H9 (cell line): ENCODE data around the gene RHOJ. TPM values are rescaled to one million over a fixed set of nuclear protein-coding genes. Genes with fewer than 3 reads are reported as not detected.

Source experiments
- DNase-seq: peaks from one replicate; pipeline ENCODE4 v3.0.0-alpha.2; 2017
- H2AFZ ChIP-seq: one replicate; pipeline ENCODE4 v1.6.1; 2013; ENCODE audit warnings: mild to moderate bottlenecking, low read length, control low read depth, moderate library complexity
- H2AK5ac ChIP-seq: 2 replicates; pipeline ENCODE4 v1.6.1; 2013; ENCODE audit warnings: low read length, control low read depth, mixed read lengths; ENCODE audit not compliant: insufficient read length
- H2BK120ac ChIP-seq: one replicate; pipeline ENCODE4 v1.6.1; 2013; ENCODE audit warnings: low read depth, mild to moderate bottlenecking, low read length, control low read depth, inconsistent platforms; ENCODE audit not compliant: poor library complexity, severe bottlenecking
- H2BK12ac ChIP-seq: 2 replicates; pipeline ENCODE4 v1.6.1; 2013; ENCODE audit warnings: low read length, control low read depth, mixed read lengths, low read depth; ENCODE audit not compliant: insufficient read length
- H2BK15ac ChIP-seq: 2 replicates; pipeline ENCODE4 v1.6.1; 2013; ENCODE audit warnings: low read depth, low read length, control low read depth
- H2BK20ac ChIP-seq: one replicate; pipeline ENCODE4 v1.6.1; 2013; ENCODE audit warnings: low read depth, mild to moderate bottlenecking, low read length, control low read depth, inconsistent platforms; ENCODE audit not compliant: poor library complexity, severe bottlenecking
- H2BK5ac ChIP-seq: 2 replicates; pipeline ENCODE4 v1.6.1; 2013; ENCODE audit warnings: low read length, control low read depth, mixed read lengths; ENCODE audit not compliant: insufficient read length
- H3K14ac ChIP-seq: 2 replicates; pipeline ENCODE4 v1.6.1; 2013; ENCODE audit warnings: low read length, control low read depth; ENCODE audit not compliant: insufficient read depth
- H3K18ac ChIP-seq: 2 replicates; pipeline ENCODE4 v1.6.1; 2013; ENCODE audit warnings: low read depth, mild to moderate bottlenecking, mixed read lengths, low read length, control low read depth; ENCODE audit not compliant: insufficient read length
- H3K23ac ChIP-seq: 2 replicates; pipeline ENCODE4 v1.6.1; 2013; ENCODE audit warnings: low read length, control low read depth, mixed read lengths, low read depth; ENCODE audit not compliant: insufficient read length
- H3K23me2 ChIP-seq: 2 replicates; pipeline ENCODE4 v1.6.1; 2013; ENCODE audit warnings: low read depth, mild to moderate bottlenecking, mixed read lengths, low read length, control low read depth; ENCODE audit not compliant: insufficient read length, poor library complexity, severe bottlenecking
- H3K27ac ChIP-seq: 2 replicates; pipeline ENCODE4 v1.5.1; 2013; ENCODE audit warnings: low read length, control low read depth, mixed read lengths, low read depth; ENCODE audit not compliant: insufficient read length
- H3K27me3 ChIP-seq: 2 replicates; pipeline ENCODE4 v1.6.1; 2013; ENCODE audit warnings: low read length, control low read depth, inconsistent platforms; ENCODE audit not compliant: insufficient read depth
- H3K4ac ChIP-seq: 2 replicates; pipeline ENCODE4 v1.6.1; 2013; ENCODE audit warnings: low read depth, mild to moderate bottlenecking, control low read depth, inconsistent platforms, low read length, moderate library complexity
- H3K4me1 ChIP-seq: 2 replicates; pipeline ENCODE4 v1.6.1; 2013; ENCODE audit warnings: low read length, control low read depth, inconsistent platforms; ENCODE audit not compliant: insufficient read depth
- H3K4me2 ChIP-seq: 2 replicates; pipeline ENCODE4 v1.6.1; 2013; ENCODE audit warnings: low read length, control low read depth, mixed read lengths; ENCODE audit not compliant: insufficient read length, insufficient read depth
- H3K56ac ChIP-seq: 2 replicates; pipeline ENCODE4 v1.6.1; 2013; ENCODE audit warnings: low read depth, mild to moderate bottlenecking, mixed read lengths, low read length, control low read depth; ENCODE audit not compliant: insufficient read length
- H3K79me1 ChIP-seq: 2 replicates; pipeline ENCODE4 v1.6.1; 2013; ENCODE audit warnings: low read depth, mild to moderate bottlenecking, moderate library complexity, low read length, control low read depth, inconsistent platforms; ENCODE audit not compliant: insufficient read depth, poor library complexity, severe bottlenecking
- H3K79me2 ChIP-seq: 2 replicates; pipeline ENCODE4 v1.6.1; 2013; ENCODE audit warnings: low read length, control low read depth, inconsistent platforms; ENCODE audit not compliant: insufficient read depth
- H3K9ac ChIP-seq: 2 replicates; pipeline ENCODE4 v1.6.1; 2013; ENCODE audit warnings: low read length, control low read depth, mixed read lengths; ENCODE audit not compliant: insufficient read length; ENCODE audit errors: extremely low read depth
- H3K9me3 ChIP-seq: one replicate; pipeline ENCODE4 v1.6.1; 2013; ENCODE audit warnings: low read depth, low read length, inconsistent platforms; ENCODE audit not compliant: control insufficient read depth
- H3T11ph ChIP-seq: one replicate; pipeline ENCODE4 v1.6.1; 2013; ENCODE audit warnings: mild to moderate bottlenecking, low read length, control low read depth, inconsistent platforms
- H4K20me1 ChIP-seq: one replicate; pipeline ENCODE4 v1.6.1; 2013; ENCODE audit not compliant: control insufficient read depth, insufficient read length, insufficient read depth
- H4K5ac ChIP-seq: 2 replicates; pipeline ENCODE4 v1.6.1; 2013; ENCODE audit warnings: low read depth, mild to moderate bottlenecking, mixed read lengths, low read length, control low read depth; ENCODE audit not compliant: insufficient read length
- H4K8ac ChIP-seq: replicated peaks from 2 replicates; pipeline ENCODE4 v1.6.1; 2013; ENCODE audit warnings: low read length, control low read depth, mixed read lengths, low read depth; ENCODE audit not compliant: insufficient read length
- H4K91ac ChIP-seq: 2 replicates; pipeline ENCODE4 v1.6.1; 2013; ENCODE audit warnings: low read depth, mild to moderate bottlenecking, moderate library complexity, mixed read lengths, low read length, control low read depth; ENCODE audit not compliant: insufficient read length
- H3K27ac Mint-ChIP-seq, 3 experiments: 2 replicates in 2 of 3; 3 replicates in 1 of 3; pipeline ENCODE4 v1.8.0; 2020 to 2021; ENCODE audit warnings: mixed read lengths in 3 of 3, mild to moderate bottlenecking in 1 of 3, moderate library complexity in 1 of 3
- H3K27me3 Mint-ChIP-seq: 2 replicates; pipeline ENCODE4 v1.8.0; 2021; ENCODE audit warnings: low read depth, mild to moderate bottlenecking, moderate library complexity, mixed read lengths
- H3K36me3 Mint-ChIP-seq, 3 experiments: 2 replicates in 2 of 3; 3 replicates in 1 of 3; pipeline ENCODE4 v1.8.0; 2020 to 2021; ENCODE audit warnings: low read depth in 3 of 3, mixed read lengths in 3 of 3; ENCODE audit not compliant: insufficient read depth in 1 of 3
- H3K4me1 Mint-ChIP-seq, 2 experiments: 2 replicates each; pipeline ENCODE4 v1.8.0; 2020; ENCODE audit warnings: mixed read lengths in 2 of 2
- H3K4me3 Mint-ChIP-seq, 2 experiments: 2 replicates in 1 of 2; 3 replicates in 1 of 2; pipeline ENCODE4 v1.8.0; 2020 to 2021; ENCODE audit warnings: mild to moderate bottlenecking in 2 of 2, mixed read lengths in 2 of 2, moderate library complexity in 1 of 2
- H3K9me3 Mint-ChIP-seq, 2 experiments: 2 replicates in 1 of 2; 3 replicates in 1 of 2; pipeline ENCODE4 v1.8.0; 2020; ENCODE audit warnings: mild to moderate bottlenecking in 2 of 2, mixed read lengths in 2 of 2, moderate library complexity in 1 of 2
- CTCF ChIP-seq: fragments of 200-600 bp; sonication (generic); conservative IDR thresholded peaks from 3 replicates; pipeline ENCODE4 v1.8.0; 2021; ENCODE audit warnings: antibody characterized with exemption, mild to moderate bottlenecking
- total RNA-seq: library from RNA; stranded (reverse); gene quantifications from 2 replicates; pipeline ENCODE4 v1.2.1, GENCODE V29; 2021

Gene RHOJ
- total RNA-seq, 1 experiment from 2014 or later, result not detected

- H3K23me2 ChIP-seq, result no peaks in the 10 kb centered on the region
- no peak overlapping the region for H2BK5ac ChIP-seq
- H3K27me3 ChIP-seq, result no peaks in the 10 kb centered on the region
- H3K27ac Mint-ChIP-seq, result no peak overlapping the region
- no peaks in the 10 kb centered on the region for H3K79me2 ChIP-seq
- no peak overlapping the region for H2BK20ac ChIP-seq
- no peak overlapping the region for H3K9ac ChIP-seq
- H2BK15ac ChIP-seq, result no peak overlapping the region
- peaks cover 3% of the 10 kb centered on the region; the same call in 1 of the 2 replicates for H3K4me1 ChIP-seq
- H3K4ac ChIP-seq, result no peak overlapping the region
- H3T11ph ChIP-seq, result no peak overlapping the region
- H3K4me3 Mint-ChIP-seq, result no peak overlapping the region
- H2BK12ac ChIP-seq, result no peak overlapping the region
- H4K8ac ChIP-seq, result no peak overlapping the region
- H2BK120ac ChIP-seq, result no peak overlapping the region
- no peaks in the 10 kb centered on the region for H3K36me3 Mint-ChIP-seq
- H2AFZ ChIP-seq, result no peak overlapping the region
- no peak overlapping the region for H4K5ac ChIP-seq
- no peak overlapping the region for H3K27ac ChIP-seq
- peaks cover 0 to 5% of the 10 kb centered on the region in 2 experiments; a peak in 3 of 4 replicates for H3K4me1 Mint-ChIP-seq
- no peaks in the 10 kb centered on the region for H3K79me1 ChIP-seq
- H3K27me3 Mint-ChIP-seq, result no peaks in the 10 kb centered on the region
- H3K18ac ChIP-seq, result no peak overlapping the region
- no peak overlapping the region for H4K91ac ChIP-seq
- no peak overlapping the region for H3K23ac ChIP-seq
- no peak for DNase-seq
- H3K9me3 Mint-ChIP-seq, result no peaks in the 10 kb centered on the region
- no peaks in the 10 kb centered on the region for H4K20me1 ChIP-seq
- no peak overlapping the region for H3K56ac ChIP-seq
- no peak overlapping the region for H2AK5ac ChIP-seq
- no peak overlapping the region for H3K4me2 ChIP-seq
- H3K14ac ChIP-seq, result no peak overlapping the region
- no peaks in the 10 kb centered on the region for H3K9me3 ChIP-seq
- TF ChIP-seq CTCF, result no peak
Observed at GRCh38 chr14:63205866-63206265, 1.6 kb downstream of the RHOJ start.
